GM19395 (cell line): ENCODE measurements around the gene FRS2.
A peak's percentile ranks its signal among the peaks of the same experiment; 100 is the strongest.

Experiments used
- ATAC-seq: cut with Tn5 transposase; IDR thresholded peaks from one replicate; pipeline ENCODE4 v1.9.1; 2021; ENCODE audit warnings: mild to moderate bottlenecking, moderate library complexity; ENCODE audit not compliant: unreplicated experiment

The FRS2 gene

GRCh38 chr12:69459477-69459876 is 10.7 kb upstream of the FRS2 start:
- ATAC-seq: no peak

- no peak for ATAC-seq
Observed at GRCh38 chr12:69464428-69464827, 5.8 kb upstream of the FRS2 start.

- ATAC-seq: no peak
Observed at GRCh38 chr12:69466867-69467266, 3.3 kb upstream of the FRS2 start.

GRCh38 chr12:69467366-69467765 is 2.8 kb upstream of the FRS2 start:
- ATAC-seq: no peak

GRCh38 chr12:69468237-69469026 is 1.8 kb upstream of the FRS2 start:
- no peak for ATAC-seq

GRCh38 chr12:69469854-69470188 is 367 bp upstream of the FRS2 start:
- peak; percentile 23 for ATAC-seq

- ATAC-seq: no peak
Observed at GRCh38 chr12:69471076-69471430, 865 bp downstream of the FRS2 start.

GRCh38 chr12:69471667-69472385 is 1.6 kb downstream of the FRS2 start:
- no peak for ATAC-seq

- ATAC-seq: no peak
Observed at GRCh38 chr12:69473262-69473661, 3.1 kb downstream of the FRS2 start.

GRCh38 chr12:69474456-69474855 is 4.3 kb downstream of the FRS2 start:
- no peak for ATAC-seq

- ATAC-seq: no peak
Observed at GRCh38 chr12:69475237-69475975, 5.2 kb downstream of the FRS2 start.

GRCh38 chr12:69476276-69477017 is 6.3 kb downstream of the FRS2 start:
- no peak for ATAC-seq

- no peak for ATAC-seq
Observed at GRCh38 chr12:69479675-69480074, 9.5 kb downstream of the FRS2 start.

GRCh38 chr12:69480698-69481097 is 10.5 kb downstream of the FRS2 start:
- no peak for ATAC-seq

- ATAC-seq: no peak
Observed at GRCh38 chr12:69481133-69481532, 10.9 kb downstream of the FRS2 start.

GRCh38 chr12:69483700-69484099 is 13.5 kb downstream of the FRS2 start:
- no peak for ATAC-seq

- ATAC-seq: no peak
Observed at GRCh38 chr12:69484428-69484827, 14.2 kb downstream of the FRS2 start.

GRCh38 chr12:69490920-69491643 is 20.9 kb downstream of the FRS2 start:
- no peak for ATAC-seq

GRCh38 chr12:69492739-69493138 is 22.6 kb downstream of the FRS2 start:
- ATAC-seq: no peak

GRCh38 chr12:69495071-69495470 is 24.9 kb downstream of the FRS2 start:
- ATAC-seq: no peak
